GM12865 (cell line): ENCODE results near the gene RPN2.

ENCODE experiments used
- DNase-seq: peaks from one replicate; pipeline ENCODE4 v3.0.0; 2010; ENCODE audit warnings: low read depth
- H3K4me3 ChIP-seq: 2 replicates; pipeline ENCODE4 v1.5.1; 2011; ENCODE audit warnings: mild to moderate bottlenecking, low read depth, low read length, control low read depth
- TF ChIP-seq, protein P1 (sequence below): IDR thresholded peaks from 2 replicates; pipeline ENCODE4 v1.5.1; 2011; ENCODE audit warnings: low read length, control low read depth, low read depth, inconsistent platforms; ENCODE audit not compliant: insufficient read depth; ENCODE audit errors: missing control alignments

The RPN2 gene

DNA sequence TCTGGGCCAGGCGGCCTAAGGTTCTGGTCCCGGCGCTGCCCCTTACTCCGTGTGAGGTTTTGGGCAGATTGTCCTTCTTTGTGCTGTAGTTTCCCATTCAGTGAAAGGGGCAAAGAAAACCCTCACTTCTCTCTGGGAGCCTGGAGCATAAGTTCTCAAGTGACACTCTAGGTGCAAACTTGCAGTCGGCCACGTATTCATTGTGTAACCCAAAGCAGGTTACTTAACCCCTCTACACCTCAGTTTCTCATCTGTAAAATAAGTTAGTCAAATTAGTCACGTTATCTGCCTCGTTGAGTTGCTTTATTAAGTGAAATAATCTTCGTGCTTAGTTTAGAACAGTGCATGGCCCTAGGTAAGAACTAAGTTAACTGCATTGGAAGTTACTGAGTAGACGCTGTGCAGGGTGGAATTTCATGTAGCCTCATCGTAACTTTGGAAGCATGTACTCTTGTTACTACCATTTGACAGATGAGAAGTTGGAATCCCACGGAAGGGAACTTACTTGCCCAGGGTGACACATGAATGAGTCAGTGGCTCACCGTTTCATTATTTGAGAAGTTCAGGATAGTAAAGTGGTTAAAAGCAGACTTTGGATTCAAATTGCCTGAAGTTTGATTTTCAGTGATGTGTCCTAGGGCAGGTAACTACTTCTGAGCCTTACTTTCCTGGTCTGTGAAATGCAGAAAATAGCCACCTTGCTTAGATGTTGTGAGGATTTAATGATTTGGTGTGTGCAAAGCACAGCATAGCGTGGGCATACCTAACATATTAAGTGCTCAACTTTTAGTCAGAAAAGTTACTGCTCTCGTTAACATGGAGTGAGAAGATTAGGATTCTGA is 774 bp downstream of the RPN2 start:
- TF ChIP-seq, protein P1, sequence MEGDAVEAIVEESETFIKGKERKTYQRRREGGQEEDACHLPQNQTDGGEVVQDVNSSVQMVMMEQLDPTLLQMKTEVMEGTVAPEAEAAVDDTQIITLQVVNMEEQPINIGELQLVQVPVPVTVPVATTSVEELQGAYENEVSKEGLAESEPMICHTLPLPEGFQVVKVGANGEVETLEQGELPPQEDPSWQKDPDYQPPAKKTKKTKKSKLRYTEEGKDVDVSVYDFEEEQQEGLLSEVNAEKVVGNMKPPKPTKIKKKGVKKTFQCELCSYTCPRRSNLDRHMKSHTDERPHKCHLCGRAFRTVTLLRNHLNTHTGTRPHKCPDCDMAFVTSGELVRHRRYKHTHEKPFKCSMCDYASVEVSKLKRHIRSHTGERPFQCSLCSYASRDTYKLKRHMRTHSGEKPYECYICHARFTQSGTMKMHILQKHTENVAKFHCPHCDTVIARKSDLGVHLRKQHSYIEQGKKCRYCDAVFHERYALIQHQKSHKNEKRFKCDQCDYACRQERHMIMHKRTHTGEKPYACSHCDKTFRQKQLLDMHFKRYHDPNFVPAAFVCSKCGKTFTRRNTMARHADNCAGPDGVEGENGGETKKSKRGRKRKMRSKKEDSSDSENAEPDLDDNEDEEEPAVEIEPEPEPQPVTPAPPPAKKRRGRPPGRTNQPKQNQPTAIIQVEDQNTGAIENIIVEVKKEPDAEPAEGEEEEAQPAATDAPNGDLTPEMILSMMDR = no peak
- peak; percentile 14 for DNase-seq
- H3K4me3 ChIP-seq = peak overlapping the region; percentile 68

DNA sequence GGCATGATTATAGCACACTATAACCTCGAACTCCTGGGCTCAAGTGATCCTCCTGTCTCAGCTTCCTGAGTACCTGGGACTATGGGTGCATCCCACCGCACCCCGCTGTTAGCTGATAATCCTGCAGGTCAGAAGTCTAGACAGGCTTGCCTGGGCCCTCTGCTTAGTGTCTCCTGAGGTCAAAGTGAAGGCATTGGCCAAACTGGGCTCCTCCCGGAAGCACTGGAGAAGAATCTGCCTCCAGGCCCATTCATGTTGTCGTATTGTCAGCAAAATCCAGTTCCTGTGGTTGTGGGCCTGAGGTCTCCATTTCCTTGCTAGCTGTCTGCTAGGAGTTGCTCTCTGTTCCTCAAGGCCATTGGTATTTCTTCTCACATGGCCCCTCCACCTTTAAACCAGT is 6.6 kb downstream of the RPN2 start:
- no peak for DNase-seq
- TF ChIP-seq, protein P1 = no peak
- no peak overlapping the region for H3K4me3 ChIP-seq

DNA sequence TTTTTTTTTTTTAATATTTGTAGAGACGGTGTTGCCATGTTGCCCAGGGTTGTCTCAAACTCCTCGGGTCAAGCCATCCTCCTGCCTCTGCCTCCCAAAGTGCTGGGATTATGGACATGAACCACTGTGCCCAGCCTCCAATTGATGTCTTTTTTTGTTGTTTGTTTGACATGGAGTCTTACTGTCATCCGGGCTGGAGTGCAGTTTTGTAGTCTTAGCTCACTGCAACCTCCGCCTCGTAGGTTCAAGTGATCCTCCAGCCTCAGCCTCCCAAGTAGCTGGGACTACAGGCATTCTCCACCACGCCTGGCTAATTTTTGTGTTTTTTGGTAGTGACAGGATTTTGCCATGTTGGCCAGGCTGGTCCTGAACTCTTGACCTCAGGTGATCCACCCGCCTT is 9.7 kb downstream of the RPN2 start:
- no peak overlapping the region for H3K4me3 ChIP-seq
- no peak for DNase-seq
- TF ChIP-seq, protein P1 = no peak

DNA sequence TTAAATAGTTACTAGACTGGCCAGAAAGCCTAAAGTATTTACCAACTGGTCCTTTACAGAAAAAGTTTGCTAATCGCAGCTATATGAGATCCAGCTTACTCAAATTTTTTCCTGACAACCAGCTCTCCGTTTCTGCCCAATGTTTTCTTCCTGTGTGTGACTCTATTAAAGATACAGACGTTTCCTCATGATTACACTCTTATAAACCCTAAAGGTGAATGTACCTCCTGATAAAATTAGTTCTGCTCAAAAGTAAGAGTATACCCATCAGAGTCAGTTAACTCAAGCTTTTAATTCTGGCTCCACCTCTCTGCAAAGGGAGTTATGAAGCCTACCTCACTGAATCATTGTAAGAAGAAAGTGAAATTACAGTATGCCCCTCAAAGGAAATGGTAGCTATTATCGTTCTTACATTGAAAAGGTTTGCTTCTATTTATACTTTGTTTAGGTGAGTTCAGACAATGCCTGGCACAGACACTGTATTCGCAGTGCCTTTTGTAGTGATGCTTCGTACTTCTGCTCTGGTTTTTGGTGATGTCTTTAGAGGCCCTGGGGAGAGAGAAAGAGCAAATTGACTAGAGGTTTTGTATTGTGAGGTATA is 10.4 kb downstream of the RPN2 start:
- DNase-seq = peak; percentile 55
- TF ChIP-seq, protein P1 = no peak
- H3K4me3 ChIP-seq = no peak overlapping the region; the same call in 1 of the 2 replicates

DNA sequence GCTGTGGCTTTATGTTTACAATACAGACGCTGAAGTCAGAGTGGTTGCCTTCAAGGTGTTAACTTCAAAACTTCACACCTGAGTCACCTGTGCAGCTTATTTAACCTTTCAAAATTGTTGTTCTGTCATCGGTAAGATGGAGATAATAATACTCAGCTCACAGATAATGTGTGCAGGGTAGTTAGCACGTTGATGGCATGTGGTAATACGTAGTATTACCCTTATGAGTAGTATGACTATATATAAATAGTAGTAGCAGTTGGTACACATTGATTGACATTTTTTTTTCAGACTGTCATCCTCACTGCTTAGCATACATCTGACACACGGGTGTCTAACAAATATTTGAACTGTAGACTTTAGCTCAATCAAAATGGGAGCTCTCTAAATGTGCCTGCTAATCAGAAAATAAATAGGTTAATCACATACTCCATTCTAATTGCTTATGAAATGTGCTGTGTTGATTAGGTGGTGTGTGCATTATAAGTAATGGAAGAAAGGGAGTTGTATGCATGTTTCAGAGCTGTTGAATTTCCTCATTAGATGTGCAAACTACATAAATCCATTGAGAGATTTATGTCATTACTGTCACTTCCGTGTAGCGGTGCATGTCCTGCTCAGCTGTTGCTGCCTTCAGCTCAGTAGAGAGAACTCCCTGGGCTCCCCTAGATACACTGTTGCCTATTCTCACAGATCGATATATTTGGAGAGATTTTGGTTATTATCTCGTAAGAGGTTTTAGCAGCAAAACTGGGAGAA is 11.4 kb downstream of the RPN2 start:
- DNase-seq = no peak
- no peak overlapping the region for H3K4me3 ChIP-seq
- TF ChIP-seq, protein P1 = no peak

DNA sequence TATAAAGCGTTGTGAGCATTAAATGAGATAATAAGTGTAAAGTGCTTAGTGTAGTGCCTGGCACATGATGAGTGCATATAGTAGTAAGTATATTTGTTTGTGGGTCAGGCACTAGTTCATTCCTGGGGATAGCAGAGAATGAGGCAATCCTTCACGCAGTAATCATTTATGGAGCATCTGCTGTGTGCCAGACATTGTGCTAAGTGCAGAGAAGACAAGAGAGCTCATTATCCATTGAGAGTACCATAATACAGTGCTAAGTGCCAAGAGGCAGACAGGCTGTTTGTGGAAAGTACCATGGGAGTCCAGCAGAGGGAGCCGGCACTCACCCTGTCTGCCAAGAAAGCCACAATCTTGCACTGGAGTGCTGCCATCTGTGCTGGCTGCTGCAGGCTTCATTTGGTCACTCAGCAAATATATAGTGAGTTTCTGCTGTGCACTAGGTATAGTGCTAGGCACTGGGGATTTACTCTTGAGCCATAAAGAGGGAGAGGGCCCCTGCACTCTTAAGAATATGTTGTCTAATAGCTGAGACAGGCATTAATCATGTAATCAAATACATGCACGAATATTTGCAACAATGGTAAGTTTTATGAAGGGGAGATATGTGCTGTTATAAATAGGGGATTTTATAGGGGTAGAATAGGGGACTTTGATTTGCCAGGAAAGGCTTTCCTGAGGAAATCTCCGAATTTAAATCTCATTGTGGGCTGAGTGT is 13.2 kb downstream of the RPN2 start:
- no peak overlapping the region for H3K4me3 ChIP-seq
- TF ChIP-seq, protein P1 = peak; percentile 97
- peak; percentile 82 for DNase-seq
